ENCODE measurements around the gene CDH6.

GRCh38 chr5:31362931-31363568, 169.6 kb downstream of the CDH6 start:
- TF ChIP-seq POLR2A (IDR thresholded peaks at IDR 0.05; ENCODE audit: borderline replicate concordance, extremely low read depth, insufficient read depth, insufficient read length) (no peak), POLR2AphosphoS5 (IDR thresholded peaks at IDR 0.05; ENCODE audit: low read depth, low read length) (no peak)
